SK-N-SH treated with all-trans-retinoic acid at 6 μM for 48 hours (cell line): ENCODE results near the gene MKX.

Experiments
- ATAC-seq: fragments of 200-7000 bp; cut with Tn5 transposase; 3 replicates; pipeline ENCODE4 v1.9.1; 2020; ENCODE audit warnings: mild to moderate bottlenecking, moderate library complexity
- ARNTL ChIP-seq: fragments of 450-650 bp; formaldehyde crosslinking; IDR thresholded peaks from 2 replicates; pipeline ENCODE4 v1.5.0; 2020; ENCODE audit warnings: low read depth, mild to moderate bottlenecking, moderate library complexity, borderline replicate concordance
- BACH2 ChIP-seq: fragments of 250-450 bp; sonication (Bioruptor Pico); IDR thresholded peaks from 2 replicates; pipeline ENCODE4 v1.9.0; 2021; ENCODE audit warnings: mild to moderate bottlenecking, borderline replicate concordance
- CREB5 ChIP-seq: fragments of 250-450 bp; sonication (Bioruptor Pico); IDR thresholded peaks from 2 replicates; pipeline ENCODE4 v1.5.1; 2020; ENCODE audit warnings: low read depth, mild to moderate bottlenecking, moderate library complexity
- CSDC2 ChIP-seq: fragments of 250-450 bp; sonication (Bioruptor Pico); IDR thresholded peaks from 2 replicates; pipeline ENCODE4 v1.5.0; 2020; ENCODE audit warnings: mild to moderate bottlenecking, moderate library complexity
- CSRNP3 ChIP-seq: fragments of 250-450 bp; sonication (Bioruptor Pico); IDR thresholded peaks from 2 replicates; pipeline ENCODE4 v1.5.1; 2021; ENCODE audit warnings: mild to moderate bottlenecking, moderate library complexity
- ESRRG ChIP-seq: fragments of 250-450 bp; sonication (Bioruptor Pico); IDR thresholded peaks from 2 replicates; pipeline ENCODE4 v1.6.1; 2021; ENCODE audit warnings: mild to moderate bottlenecking
- GLIS3 ChIP-seq: fragments of 250-450 bp; sonication (Bioruptor Pico); IDR thresholded peaks from 2 replicates; pipeline ENCODE4 v1.5.0; 2020; ENCODE audit warnings: mild to moderate bottlenecking, moderate library complexity
- ISL1 ChIP-seq: fragments of 250-450 bp; sonication (Bioruptor Pico); IDR thresholded peaks from 2 replicates; pipeline ENCODE4 v2.1.2; 2022; ENCODE audit warnings: mild to moderate bottlenecking, moderate library complexity
- OSR1 ChIP-seq: fragments of 250-450 bp; sonication (Bioruptor Pico); IDR thresholded peaks from 2 replicates; pipeline ENCODE4 v1.8.0; 2022; ENCODE audit warnings: moderate library complexity, mild to moderate bottlenecking, inconsistent platforms
- PATZ1 ChIP-seq: fragments of 250-450 bp; sonication (Bioruptor Pico); IDR thresholded peaks from 2 replicates; pipeline ENCODE4 v1.8.0; 2020; ENCODE audit warnings: mild to moderate bottlenecking, moderate library complexity, borderline replicate concordance
- POU6F1 ChIP-seq: fragments of 250-450 bp; sonication (Bioruptor Pico); IDR thresholded peaks from 2 replicates; pipeline ENCODE4 v1.8.0; 2021; ENCODE audit warnings: low read depth, mild to moderate bottlenecking, moderate library complexity, borderline replicate concordance
- PPARA ChIP-seq: fragments of 250-450 bp; sonication (Bioruptor Pico); IDR thresholded peaks from 2 replicates; pipeline ENCODE4 v1.5.0; 2020; ENCODE audit warnings: mild to moderate bottlenecking, borderline replicate concordance
- RARB ChIP-seq: fragments of 250-450 bp; sonication (Bioruptor Pico); IDR thresholded peaks from 2 replicates; pipeline ENCODE4 v1.8.0; 2021; ENCODE audit warnings: mild to moderate bottlenecking, moderate library complexity
- SNAI2 ChIP-seq: fragments of 250-450 bp; sonication (Bioruptor Pico); IDR thresholded peaks from 2 replicates; pipeline ENCODE4 v1.5.0; 2020; ENCODE audit warnings: mild to moderate bottlenecking, moderate library complexity
- TOX ChIP-seq: fragments of 250-450 bp; sonication (Bioruptor Pico); IDR thresholded peaks from 2 replicates; pipeline ENCODE4 v1.8.0; 2021; ENCODE audit warnings: mild to moderate bottlenecking, moderate library complexity, borderline replicate concordance
- TSHZ2 ChIP-seq: fragments of 250-450 bp; sonication (Bioruptor Pico); IDR thresholded peaks from 2 replicates; pipeline ENCODE4 v1.5.0; 2020; ENCODE audit warnings: mild to moderate bottlenecking, moderate library complexity
- ZC3H10 ChIP-seq: fragments of 250-450 bp; sonication (Bioruptor Pico); IDR thresholded peaks from 2 replicates; pipeline ENCODE4 v1.5.1; 2021; ENCODE audit warnings: mild to moderate bottlenecking, moderate library complexity
- ZFP3 ChIP-seq: fragments of 250-450 bp; sonication (Bioruptor Pico); IDR thresholded peaks from 2 replicates; pipeline ENCODE4 v1.5.0; 2020; ENCODE audit warnings: mild to moderate bottlenecking, moderate library complexity
- ZFP30 ChIP-seq: fragments of 450-650 bp; formaldehyde crosslinking; IDR thresholded peaks from 2 replicates; pipeline ENCODE4 v1.5.0; 2022; ENCODE audit warnings: mild to moderate bottlenecking, moderate library complexity
- ZNF565 ChIP-seq: fragments of 450-650 bp; formaldehyde crosslinking; conservative IDR thresholded peaks from 2 replicates; pipeline ENCODE4 v1.5.0; 2020; ENCODE audit warnings: low read depth, mild to moderate bottlenecking, moderate library complexity
- ZNF70 ChIP-seq: fragments of 450-650 bp; formaldehyde crosslinking; IDR thresholded peaks from 2 replicates; pipeline ENCODE4 v1.5.0; 2020; ENCODE audit warnings: mild to moderate bottlenecking, moderate library complexity
- ZNF8 ChIP-seq: fragments of 450-650 bp; formaldehyde crosslinking; IDR thresholded peaks from 2 replicates; pipeline ENCODE4 v1.5.0; 2020; ENCODE audit warnings: mild to moderate bottlenecking, moderate library complexity

Gene MKX

GRCh38 chr10:27685681-27686080, 59.9 kb downstream of the MKX start:
- ATAC-seq = no peak
- TF ChIP-seq TOX (CRISPR knock-in tag) (no peak), ZC3H10 (CRISPR knock-in tag) (no peak), PATZ1 (no peak), GLIS3 (CRISPR knock-in tag) (no peak), RARB (CRISPR knock-in tag) (no peak), ZFP3 (CRISPR knock-in tag) (no peak), PPARA (CRISPR knock-in tag) (no peak), POU6F1 (no peak), SNAI2 (CRISPR knock-in tag) (no peak), TSHZ2 (no peak), ZNF565 (CRISPR knock-in tag) (no peak), ISL1 (no peak), CREB5 (CRISPR knock-in tag) (no peak), ZNF70 (CRISPR knock-in tag) (no peak), ZNF8 (CRISPR knock-in tag) (no peak), OSR1 (no peak), ESRRG (CRISPR knock-in tag) (no peak), BACH2 (no peak)
- TF ChIP-seq, all 23 proteins: peak for 0

- no peak for ATAC-seq
- TF ChIP-seq GLIS3 (CRISPR knock-in tag) = no peak
- TF ChIP-seq CSRNP3 (CRISPR knock-in tag) = no peak
- no peak for TF ChIP-seq ZFP30 (CRISPR knock-in tag)
- TF ChIP-seq POU6F1 = no peak
- TF ChIP-seq CREB5 (CRISPR knock-in tag) = no peak
- no peak for TF ChIP-seq PPARA (CRISPR knock-in tag)
- no peak for TF ChIP-seq BACH2
- TF ChIP-seq ESRRG (CRISPR knock-in tag) = no peak
- no peak for TF ChIP-seq RARB (CRISPR knock-in tag)
- TF ChIP-seq PATZ1 = no peak
- TF ChIP-seq ZNF8 (CRISPR knock-in tag) = no peak
- no peak for TF ChIP-seq ZFP3 (CRISPR knock-in tag)
- TF ChIP-seq ZNF70 (CRISPR knock-in tag) = no peak
- TF ChIP-seq ZC3H10 (CRISPR knock-in tag) = no peak
- no peak for TF ChIP-seq OSR1
- TF ChIP-seq CSDC2 (CRISPR knock-in tag) = no peak
- no peak for TF ChIP-seq TSHZ2
- no peak for TF ChIP-seq ZNF565 (CRISPR knock-in tag)
- no peak for TF ChIP-seq ARNTL
These were observed 62.4 kb downstream of the MKX start for GRCh38 chr10:27683226-27683625.
